Gastroesophageal sphincter (tissue), 4 donors: ENCODE measurements around the gene CHST8. TPM values are rescaled to one million over a fixed set of nuclear protein-coding genes. Genes with fewer than 3 reads are reported as not detected.

Experiments
- ATAC-seq: fragments of 150-250 bp; one replicate; pipeline ENCODE4 v1.9.1; 2016; ENCODE audit warnings: mild to moderate bottlenecking, moderate library complexity
- H3K27ac ChIP-seq, 4 donors: fragments of 200-600 bp; sonication (generic) in 3 of 4; 1 replicate in 3 of 4; 2 replicates in 1 of 4; pipeline ENCODE4 v1.5.1; 2016 to 2019
- H3K27me3 ChIP-seq: fragments of 200-600 bp; sonication (generic); one replicate; pipeline ENCODE4 v1.5.1; 2019
- H3K36me3 ChIP-seq, 2 donors: fragments of 200-600 bp; sonication (generic); one replicate each; pipeline ENCODE4 v1.5.1; 2019; ENCODE audit warnings: control low read depth in 1 of 2
- H3K4me1 ChIP-seq, 3 donors: fragments of 200-600 bp; sonication (generic); 1 replicate in 2 of 3; 2 replicates in 1 of 3; pipeline ENCODE4 v1.5.1; 2016 to 2019; ENCODE audit warnings: control low read depth in 2 of 3
- H3K4me3 ChIP-seq, 2 donors: fragments of 200-600 bp; sonication (generic); one replicate each; pipeline ENCODE4 v1.5.1; 2019; ENCODE audit warnings: mild to moderate bottlenecking in 1 of 2, moderate library complexity in 1 of 2
- H3K9me3 ChIP-seq, 3 donors: fragments of 200-600 bp; sonication (generic); one replicate each; pipeline ENCODE4 v1.5.1; 2017 to 2019; ENCODE audit warnings: control low read depth in 2 of 3
- CTCF ChIP-seq, 4 experiments: fragments of 200-600 bp in 2 of 4; fragments of 450-650 bp in 2 of 4; sonication (generic) in 1 of 4; IDR thresholded peaks; one replicate each; pipeline ENCODE4 v1.5.1; 2017 to 2019; ENCODE audit warnings: antibody characterized with exemption in 4 of 4, mild to moderate bottlenecking in 2 of 4, moderate library complexity in 2 of 4
- EP300 ChIP-seq: sonication (generic); formaldehyde crosslinking; IDR thresholded peaks from one replicate; pipeline ENCODE4 v1.6.1; 2017; ENCODE audit warnings: antibody characterized with exemption, mild to moderate bottlenecking
- POLR2A ChIP-seq, 2 donors: fragments of 450-650 bp; IDR thresholded peaks; one replicate each; pipeline ENCODE4 v1.6.1; 2017; ENCODE audit warnings: antibody characterized with exemption in 2 of 2, mild to moderate bottlenecking in 2 of 2, moderate library complexity in 1 of 2
- POLR2AphosphoS5 ChIP-seq: sonication (generic); formaldehyde crosslinking; IDR thresholded peaks from one replicate; pipeline ENCODE4 v1.6.1; 2017; ENCODE audit warnings: antibody characterized with exemption
- WGBS, 2 donors: methylation state at CpG; one replicate each; pipeline ENCODE4 v1.1.5; 2018; ENCODE audit warnings: low coverage in 1 of 2; 5-methylcytosine and 5-hydroxymethylcytosine counted together
- total RNA-seq, 4 donors: library from RNA; depleted of rRNA; stranded (reverse); fragments of >200 nt; gene quantifications; one replicate each; pipeline ENCODE4 v1.1.0, GENCODE V29; 2016

CHST8 gene
- total RNA-seq, 4 donors from 2014 or later: 0.16 to 0.66 (median 0.54) TPM; not detected in 1

DNA sequence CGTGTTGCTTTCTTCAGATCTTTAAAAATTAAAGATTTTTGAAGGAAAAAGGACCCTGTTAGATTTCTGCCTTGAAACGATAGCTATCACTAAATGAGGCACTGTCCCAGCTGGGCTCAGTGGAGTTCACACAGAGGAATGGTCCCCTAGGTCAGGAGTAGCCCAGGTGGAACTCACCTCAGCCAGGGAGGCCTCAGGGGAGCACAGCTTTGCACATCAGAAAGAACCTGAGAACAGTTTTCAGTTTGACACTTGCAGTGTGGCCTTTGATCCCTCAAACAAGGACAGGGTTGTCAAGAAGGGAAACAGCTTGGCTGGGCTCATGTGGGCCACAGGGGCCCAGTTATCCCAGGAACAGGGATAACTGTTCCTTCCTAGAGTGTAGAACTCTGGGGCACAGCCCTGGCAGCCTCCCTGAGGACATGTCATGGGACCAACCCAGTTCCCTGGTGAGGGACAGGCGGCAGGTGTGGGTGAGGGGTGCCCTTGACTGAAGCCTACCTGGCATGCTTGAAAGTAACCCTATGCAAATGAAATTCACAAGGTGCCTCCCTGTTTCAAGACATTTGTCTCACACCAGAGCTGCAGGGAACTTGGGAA, 59.4 kb downstream of the CHST8 start:
- Histone ChIP-seq H3K27ac (no peak overlapping the region), H3K4me3 (no peak overlapping the region), H3K36me3 (no peaks in the 10 kb centered on the region), H3K9me3 (no peaks in the 10 kb centered on the region), H3K27me3 (peaks cover 81% of the 10 kb centered on the region), H3K4me1 (peaks cover 0 to 6% (median 0%) of the 10 kb centered on the region in 3 donors)
- ATAC-seq: no peak
- TF ChIP-seq EP300 (no peak), POLR2AphosphoS5 (no peak), POLR2A (IDR thresholded peaks at IDR 0.05) (no peak), CTCF (IDR thresholded peaks at IDR 0.05) (no peak)
- WGBS, 2 donors: 45 to 50% methylated on average over 1 of the region's 3 CpGs

- no peaks in the 10 kb centered on the region for H3K9me3 ChIP-seq
- TF ChIP-seq EP300 (no peak), CTCF (IDR thresholded peaks at IDR 0.05) (no peak), POLR2AphosphoS5 (no peak)
- peaks cover 86% of the 10 kb centered on the region for H3K27me3 ChIP-seq
- WGBS, 2 donors: 32% methylated on average over 4 of the region's 24 CpGs; no CpG with 5 or more reads in 1 of the 2 donors
- H3K36me3 ChIP-seq: no peaks in the 10 kb centered on the region
- H3K4me3 ChIP-seq: no peak overlapping the region
- ATAC-seq: no peak
- H3K4me1 ChIP-seq: peaks cover 0 to 6% (median 0%) of the 10 kb centered on the region in 3 donors
- no peak overlapping the region for H3K27ac ChIP-seq
Observed at GRCh38 chr19:33683881-33684537, 62.3 kb downstream of the CHST8 start.

GRCh38 chr19:33684538-33685232, 62.9 kb downstream of the CHST8 start:
- Histone ChIP-seq H3K27me3 (peaks cover 88% of the 10 kb centered on the region), H3K27ac (no peak overlapping the region), H3K36me3 (no peaks in the 10 kb centered on the region), H3K4me1 (peaks cover 0 to 6% (median 0%) of the 10 kb centered on the region in 3 donors), H3K4me3 (no peak overlapping the region), H3K9me3 (no peaks in the 10 kb centered on the region)
- no peak for TF ChIP-seq POLR2A (IDR thresholded peaks at IDR 0.05)
- no peak for TF ChIP-seq EP300
- TF ChIP-seq POLR2AphosphoS5: no peak
- TF ChIP-seq CTCF (IDR thresholded peaks at IDR 0.05): no peak
- WGBS, 2 donors: 16 to 20% methylated on average over 2 to 17 of the region's 42 CpGs
- ATAC-seq: no peak

- Histone ChIP-seq H3K27ac (no peak overlapping the region), H3K4me1 (peaks cover 0 to 6% (median 0%) of the 10 kb centered on the region in 3 donors), H3K4me3 (no peak overlapping the region), H3K36me3 (no peaks in the 10 kb centered on the region), H3K9me3 (no peaks in the 10 kb centered on the region), H3K27me3 (peaks cover 89% of the 10 kb centered on the region)
- 50 to 71% methylated on average over 1 of the region's 6 CpGs for WGBS, 2 donors
- ATAC-seq: no peak
- TF ChIP-seq POLR2A (IDR thresholded peaks at IDR 0.05): no peak
- TF ChIP-seq POLR2AphosphoS5: no peak
- no peak for TF ChIP-seq CTCF (IDR thresholded peaks at IDR 0.05)
- no peak for TF ChIP-seq EP300
Observed at GRCh38 chr19:33685541-33685940, 63.8 kb downstream of the CHST8 start.
